SW 1271 (cell line): ENCODE measurements around the gene PINK1.
A peak's percentile ranks its signal among the peaks of the same experiment; 100 is the strongest.
"Not testable (repeated sequence)": the region's sequence is repeated elsewhere in the genome, so short reads cannot be mapped to it uniquely, and the experiment has no call there.

Experiments used
- DNase-seq, 2 experiments: peaks; one replicate each; lab custom pipeline; 2025; lab: John Stamatoyannopoulos, UW

PINK1 gene

GRCh38 chr1:20633190-20634064, at the start of gene PINK1:
Gene PINK1 (plus strand): TSS chr1:20633458. CDS start chr1:20633549, 91 bp downstream.
- peak in 1 of 2 experiments; percentile 49 for DNase-seq

- DNase-seq = no peak
Observed at GRCh38 chr1:20584890-20585289, 48.4 kb upstream of the PINK1 start.

GRCh38 chr1:20586953-20587660, 46.2 kb upstream of the PINK1 start:
- DNase-seq = no peak

- no peak for DNase-seq
Observed at GRCh38 chr1:20587661-20588053, 45.6 kb upstream of the PINK1 start.

GRCh38 chr1:20588634-20589225, 44.5 kb upstream of the PINK1 start, which contains the start of gene CDA:
Gene CDA (plus strand): TSS chr1:20589097. CDS start chr1:20589130, 33 bp downstream.
- DNase-seq = no peak

GRCh38 chr1:20589331-20590278, 43.7 kb upstream of the PINK1 start:
- no peak for DNase-seq

- no peak for DNase-seq
Observed at GRCh38 chr1:20590306-20590777, 42.9 kb upstream of the PINK1 start.

- no peak for DNase-seq
Observed at GRCh38 chr1:20593756-20594155, 39.5 kb upstream of the PINK1 start.

GRCh38 chr1:20594746-20595145, 38.5 kb upstream of the PINK1 start:
- DNase-seq = no peak

GRCh38 chr1:20596106-20596505, 37.2 kb upstream of the PINK1 start:
- no peak for DNase-seq

- DNase-seq = no peak
Observed at GRCh38 chr1:20597650-20598049, 35.6 kb upstream of the PINK1 start.

GRCh38 chr1:20600156-20600555, 33.1 kb upstream of the PINK1 start:
- no peak for DNase-seq

GRCh38 chr1:20601129-20601825, 32.0 kb upstream of the PINK1 start:
- DNase-seq = no peak

GRCh38 chr1:20602851-20603450, 30.3 kb upstream of the PINK1 start:
- no peak for DNase-seq

- DNase-seq = peak in 1 of 2 experiments; percentile 29
Observed at GRCh38 chr1:20603504-20604464, 29.5 kb upstream of the PINK1 start.

- no peak for DNase-seq
Observed at GRCh38 chr1:20604678-20605077, 28.6 kb upstream of the PINK1 start.

GRCh38 chr1:20606801-20607570, 26.3 kb upstream of the PINK1 start:
- DNase-seq = not testable (repeated sequence)

GRCh38 chr1:20609541-20609940, 23.7 kb upstream of the PINK1 start:
- DNase-seq = no peak
